K562 (cell line): Measurements from ENCODE around the gene MICAL2. TPM values are rescaled to one million over a fixed set of nuclear protein-coding genes. Genes with fewer than 3 reads are reported as not detected.
A peak's percentile ranks its signal among the peaks of the same experiment; 100 is the strongest.

Experiments
- ARID1B ChIP-seq: fragments of 450-650 bp; IDR thresholded peaks from 2 replicates; pipeline ENCODE4 v1.6.1; 2016; ENCODE audit warnings: antibody characterized with exemption, mild to moderate bottlenecking, inconsistent platforms
- BCOR ChIP-seq: fragments of 450-650 bp; IDR thresholded peaks from 2 replicates; pipeline ENCODE4 v1.6.1; 2016
- CBX3 ChIP-seq, 2 experiments: IDR thresholded peaks; 1 replicate in 1 of 2; 2 replicates in 1 of 2; pipeline ENCODE4 v1.6.1; 2012; ENCODE audit warnings: inconsistent platforms in 2 of 2, low read length in 2 of 2, borderline replicate concordance in 1 of 2, control low read depth in 1 of 2
- CEBPG ChIP-seq, 3 experiments: fragments of 200-800 bp in 1 of 3; sonication (Bioruptor generic) in 1 of 3; sonication (generic) in 1 of 3; formaldehyde crosslinking in 1 of 3; IDR thresholded peaks in 2 of 3; conservative IDR thresholded peaks in 1 of 3; 2 replicates each; pipeline versions ENCODE4 v1.6.1 to v1.8.0; 2016 to 2022; ENCODE audit warnings: missing compliant biosample characterization in 2 of 3, missing genetic modification characterization in 2 of 3, mild to moderate bottlenecking in 1 of 3, missing genetic modification reagents in 1 of 3
- ELF1 ChIP-seq: fragments of 200-800 bp; sonication (Bioruptor generic); IDR thresholded peaks from 2 replicates; pipeline ENCODE4 v1.6.1; 2016; ENCODE audit warnings: missing genetic modification characterization, missing compliant biosample characterization
- FOXJ2 ChIP-seq: fragments of 200-800 bp; sonication (Bioruptor generic); IDR thresholded peaks from 2 replicates; pipeline ENCODE4 v1.6.1; 2016; ENCODE audit warnings: missing genetic modification characterization, missing compliant biosample characterization
- HDAC3 ChIP-seq: fragments of 450-650 bp; IDR thresholded peaks from 2 replicates; pipeline ENCODE4 v1.6.1; 2018; ENCODE audit warnings: borderline replicate concordance, mild to moderate bottlenecking, moderate library complexity; ENCODE audit not compliant: partially characterized antibody
- HNRNPLL ChIP-seq: fragments of 200-400 bp; formaldehyde crosslinking; IDR thresholded peaks from 2 replicates; pipeline ENCODE4 v1.6.1; 2017; ENCODE audit warnings: low read length, low read depth, mild to moderate bottlenecking; ENCODE audit not compliant: poor library complexity, severe bottlenecking
- MBD2 ChIP-seq: sonication (generic); IDR thresholded peaks from 2 replicates; pipeline ENCODE4 v1.6.1; 2016; ENCODE audit warnings: low read depth, borderline replicate concordance
- MED1 ChIP-seq: sonication (generic); formaldehyde crosslinking; IDR thresholded peaks from 2 replicates; pipeline ENCODE4 v1.8.1; 2023; ENCODE audit warnings: missing genetic modification reagents, borderline replicate concordance
- PHF20 ChIP-seq: fragments of 450-650 bp; IDR thresholded peaks from 2 replicates; pipeline ENCODE4 v1.6.1; 2018; ENCODE audit not compliant: partially characterized antibody
- POLR2A ChIP-seq: fragments of 450-650 bp; conservative IDR thresholded peaks from 2 replicates; pipeline ENCODE4 v1.6.1; 2016
- RBBP5 ChIP-seq: fragments of 200-600 bp; sonication (generic); IDR thresholded peaks from 2 replicates; pipeline ENCODE4 v1.6.1; 2012; ENCODE audit warnings: borderline replicate concordance, mild to moderate bottlenecking, low read length, control low read depth, inconsistent platforms; ENCODE audit not compliant: insufficient read depth, poor library complexity, severe bottlenecking
- RBM25 ChIP-seq: fragments of 200-400 bp; formaldehyde crosslinking; IDR thresholded peaks from 2 replicates; pipeline ENCODE4 v1.6.1; 2018; ENCODE audit warnings: low read length, low read depth, moderate library complexity; ENCODE audit not compliant: severe bottlenecking
- RCOR1 ChIP-seq, 2 experiments: IDR thresholded peaks; 2 replicates each; pipeline ENCODE4 v1.6.1; 2012; ENCODE audit warnings: low read depth in 2 of 2, low read length in 2 of 2, borderline replicate concordance in 1 of 2, improper control_type of control experiment in 1 of 2
- SMARCA5 ChIP-seq: fragments of 450-650 bp; IDR thresholded peaks from 2 replicates; pipeline ENCODE4 v1.6.1; 2016
- STAG1 ChIP-seq: sonication (generic); formaldehyde crosslinking; IDR thresholded peaks from 2 replicates; pipeline ENCODE4 v1.5.0; 2020; ENCODE audit warnings: missing genetic modification reagents, borderline replicate concordance
- STAT5B ChIP-seq: fragments of 250-450 bp; sonication (Bioruptor Pico); IDR thresholded peaks from 2 replicates; pipeline ENCODE4 v1.8.0; 2021; ENCODE audit warnings: mild to moderate bottlenecking, inconsistent platforms
- TEAD1 ChIP-seq, 2 experiments: fragments of 450-650 bp in 1 of 2; sonication (generic) in 1 of 2; formaldehyde crosslinking; IDR thresholded peaks; 2 replicates each; pipeline versions ENCODE4 v1.4.0 to v1.8.0; 2020 to 2022; ENCODE audit warnings: mild to moderate bottlenecking in 2 of 2, missing genetic modification reagents in 1 of 2
- TRIM24 ChIP-seq, 2 experiments: fragments of 450-650 bp; IDR thresholded peaks; 2 replicates each; pipeline ENCODE4 v1.6.1; 2016
- YY1 ChIP-seq, 3 experiments: IDR thresholded peaks; 2 replicates each; pipeline ENCODE4 v1.6.1; 2011; ENCODE audit warnings: low read length in 2 of 3, mild to moderate bottlenecking in 2 of 3, moderate library complexity in 2 of 3, borderline replicate concordance in 1 of 3, control low read depth in 1 of 3, low read depth in 1 of 3; ENCODE audit not compliant: insufficient read depth in 3 of 3, insufficient replicate concordance in 2 of 3, control insufficient read depth in 1 of 3, insufficient read length in 1 of 3; ENCODE audit errors: extremely low read depth in 1 of 3
- ZNF57 ChIP-seq: fragments of 450-650 bp; formaldehyde crosslinking; IDR thresholded peaks from 2 replicates; pipeline ENCODE4 v1.4.0; 2020; ENCODE audit warnings: mild to moderate bottlenecking, moderate library complexity
- polyA plus RNA-seq, 8 experiments: library from polyadenylated mRNA; depleted of rRNA in 4 of 8; stranded (reverse) in 5 of 8; unstranded in 3 of 8; fragments of >200 nt; fragmentation: Nextera tagmentation in 2 of 8; fragmentation: Illumina TruSeq in 1 of 8; extraction: Ambion mirVana in 2 of 8; extraction: Trizol in 1 of 8; gene quantifications; 2 replicates each; pipeline versions ENCODE4 v1.2.1 to v1.2.3, GENCODE V29; 2011 to 2014; ENCODE audit warnings: inconsistent platforms in 1 of 8, missing spikeins in 1 of 8
- total RNA-seq, 7 experiments: library from RNA; depleted of rRNA in 6 of 7; stranded (reverse); fragments of >200 nt in 6 of 7; fragmentation: Illumina TruSeq in 2 of 7; extraction: Trizol in 2 of 7; gene quantifications; 2 replicates each; pipeline versions ENCODE4 v1.2.1 to v1.2.3, GENCODE V29; 2011 to 2021; ENCODE audit warnings: low replicate concordance in 1 of 7
- TF ChIP-seq, protein P1 (sequence below): fragments of 450-650 bp; IDR thresholded peaks from 2 replicates; pipeline ENCODE4 v1.6.1; 2016; ENCODE audit warnings: borderline replicate concordance

MICAL2 gene
- total and polyA plus RNA-seq, 9 of the 15 experiments (the other 6 are each of a cell fraction or from before 2014, with no cell fraction given) = 4.7 to 64.2 (median 33.6) TPM

DNA sequence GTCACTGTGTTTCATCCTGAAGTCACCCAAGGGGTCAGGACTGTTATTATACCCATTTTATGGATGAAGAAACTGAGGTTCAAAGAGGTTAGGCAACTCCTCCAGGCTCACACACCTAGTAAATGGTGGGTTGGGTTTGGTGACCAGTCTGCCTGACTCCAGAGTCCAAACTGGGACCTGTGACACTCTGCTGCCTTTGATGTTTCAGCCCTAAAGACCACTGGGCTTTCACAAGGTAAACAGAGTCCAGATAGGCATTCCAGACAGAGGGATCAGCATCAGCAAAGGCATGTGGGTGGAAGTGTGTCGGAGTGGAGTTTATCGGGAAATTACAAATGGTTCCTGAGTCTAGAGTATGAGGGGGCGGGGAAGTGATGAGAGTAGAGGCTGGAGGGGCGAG, 38.5 kb downstream of the MICAL2 start (continued):
- peak; percentile 17 for TF ChIP-seq HDAC3
- TF ChIP-seq STAG1 (CRISPR knock-in tag) = no peak
- no peak for TF ChIP-seq RBBP5
- TF ChIP-seq STAT5B (CRISPR knock-in tag) = no peak
- TF ChIP-seq TRIM24 (IDR thresholded peaks at IDR 0.05) = 0 out of 4 replicates have a peak, but pooled peaks of 1 of the 2 experiments have one; percentile 9
- TF ChIP-seq RBM25 = peak; percentile 98
- TF ChIP-seq MBD2 = 0 out of 2 replicates have a peak, but pooled peaks have one; percentile 15
- TF ChIP-seq POLR2A = no peak
- TF ChIP-seq MED1 (CRISPR knock-in tag) = no peak
- no peak for TF ChIP-seq CEBPG (CRISPR knock-in tag; IDR thresholded peaks at IDR 0.05)
- peak in 1 of 2 experiments; percentile 42; a peak in 1 of 4 replicates for TF ChIP-seq CEBPG (tag; conservative IDR thresholded peaks at IDR 0.05 in 1 of 2, IDR thresholded peaks at IDR 0.05 in 1 of 2)
- peak; percentile 60 for TF ChIP-seq PHF20
- no peak for TF ChIP-seq FOXJ2 (tag)
- TF ChIP-seq, protein P1, sequence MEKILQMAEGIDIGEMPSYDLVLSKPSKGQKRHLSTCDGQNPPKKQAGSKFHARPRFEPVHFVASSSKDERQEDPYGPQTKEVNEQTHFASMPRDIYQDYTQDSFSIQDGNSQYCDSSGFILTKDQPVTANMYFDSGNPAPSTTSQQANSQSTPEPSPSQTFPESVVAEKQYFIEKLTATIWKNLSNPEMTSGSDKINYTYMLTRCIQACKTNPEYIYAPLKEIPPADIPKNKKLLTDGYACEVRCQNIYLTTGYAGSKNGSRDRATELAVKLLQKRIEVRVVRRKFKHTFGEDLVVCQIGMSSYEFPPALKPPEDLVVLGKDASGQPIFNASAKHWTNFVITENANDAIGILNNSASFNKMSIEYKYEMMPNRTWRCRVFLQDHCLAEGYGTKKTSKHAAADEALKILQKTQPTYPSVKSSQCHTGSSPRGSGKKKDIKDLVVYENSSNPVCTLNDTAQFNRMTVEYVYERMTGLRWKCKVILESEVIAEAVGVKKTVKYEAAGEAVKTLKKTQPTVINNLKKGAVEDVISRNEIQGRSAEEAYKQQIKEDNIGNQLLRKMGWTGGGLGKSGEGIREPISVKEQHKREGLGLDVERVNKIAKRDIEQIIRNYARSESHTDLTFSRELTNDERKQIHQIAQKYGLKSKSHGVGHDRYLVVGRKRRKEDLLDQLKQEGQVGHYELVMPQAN = peak; percentile 23; the same call in 1 of the 2 replicates
- peak; percentile 97 for TF ChIP-seq SMARCA5
- TF ChIP-seq ELF1 (tag) = no peak
- 0 out of 4 replicates have a peak, but pooled peaks of 1 of the 2 experiments have one; percentile 21 for TF ChIP-seq TEAD1 (CRISPR knock-in tag; IDR thresholded peaks at IDR 0.05)
- no peak; the same call in 1 of the 2 replicates for TF ChIP-seq ARID1B
- TF ChIP-seq RCOR1 (IDR thresholded peaks at IDR 0.05; ENCODE audit: borderline replicate concordance in 1 of 2, low read depth in 2 of 2, low read length in 2 of 2) = peak; percentile 74 to 88; a peak in 3 of 4 replicates
- TF ChIP-seq YY1 (IDR thresholded peaks at IDR 0.05; ENCODE audit: borderline replicate concordance in 1 of 3, control insufficient read depth in 1 of 3, extremely low read depth in 1 of 3, insufficient read depth in 3 of 3, insufficient read length in 1 of 3, insufficient replicate concordance in 2 of 3, low read depth in 1 of 3, low read length in 2 of 3) = peak in 1 of 3 experiments; percentile 30
- TF ChIP-seq CBX3 (IDR thresholded peaks at IDR 0.05; ENCODE audit: borderline replicate concordance in 1 of 2, low read length in 2 of 2) = peak in 1 of 2 experiments; percentile 84; a peak in 1 of 3 replicates
- peak; percentile 99 for TF ChIP-seq BCOR
- TF ChIP-seq ZNF57 (CRISPR knock-in tag) = no peak
- TF ChIP-seq HNRNPLL = no peak
